Kidney capillary endothelial cell (primary cell): ENCODE data around the gene RASGEF1C.

Experiments
- DNase-seq: peaks from one replicate; pipeline ENCODE4 v3.0.0-alpha.2; 2018; ENCODE audit warnings: low spot score

RASGEF1C gene

DNA sequence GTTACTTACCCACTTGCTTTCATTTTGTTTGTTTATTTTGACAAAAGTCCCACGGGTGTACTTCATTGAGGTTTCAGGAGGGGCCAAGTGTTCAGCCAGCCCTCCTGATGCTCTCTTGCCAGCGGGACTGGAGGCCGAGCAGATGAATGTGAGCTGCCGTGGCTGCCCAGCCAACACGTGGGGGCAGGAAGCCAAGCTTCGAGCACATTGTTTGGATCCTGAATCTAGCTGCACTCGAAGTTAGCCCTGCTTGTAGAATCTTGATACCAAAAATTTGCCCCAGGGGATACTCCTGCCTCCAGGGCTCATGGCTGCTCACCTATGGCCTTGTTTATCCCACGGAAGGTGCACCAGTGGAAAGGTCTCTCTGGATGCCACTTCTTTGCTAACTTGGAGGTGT lies 49.3 kb downstream of the RASGEF1C start:
- no peak for DNase-seq

DNA sequence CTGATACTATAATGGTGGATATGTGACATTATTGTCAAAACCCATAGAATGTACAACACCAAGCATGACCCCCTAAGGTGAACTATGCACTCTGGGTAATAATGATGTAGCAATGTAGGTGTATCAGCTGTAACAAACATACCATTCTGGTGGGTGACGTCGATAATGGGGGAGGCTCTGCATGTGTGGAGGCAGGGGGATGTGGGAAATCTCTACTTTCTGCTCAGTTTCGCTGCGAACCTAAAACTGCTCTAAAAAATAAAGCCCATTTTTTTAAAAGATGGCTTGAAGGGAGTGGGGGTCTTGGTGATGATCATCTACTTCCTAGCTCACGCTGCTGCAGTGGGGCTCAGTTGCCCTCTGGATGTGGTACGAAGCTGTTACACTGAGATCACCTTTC lies 51.1 kb downstream of the RASGEF1C start:
- no peak for DNase-seq

- no peak for DNase-seq
Measured at GRCh38 chr5:180156141-180156540, 52.9 kb downstream of the RASGEF1C start.

DNA sequence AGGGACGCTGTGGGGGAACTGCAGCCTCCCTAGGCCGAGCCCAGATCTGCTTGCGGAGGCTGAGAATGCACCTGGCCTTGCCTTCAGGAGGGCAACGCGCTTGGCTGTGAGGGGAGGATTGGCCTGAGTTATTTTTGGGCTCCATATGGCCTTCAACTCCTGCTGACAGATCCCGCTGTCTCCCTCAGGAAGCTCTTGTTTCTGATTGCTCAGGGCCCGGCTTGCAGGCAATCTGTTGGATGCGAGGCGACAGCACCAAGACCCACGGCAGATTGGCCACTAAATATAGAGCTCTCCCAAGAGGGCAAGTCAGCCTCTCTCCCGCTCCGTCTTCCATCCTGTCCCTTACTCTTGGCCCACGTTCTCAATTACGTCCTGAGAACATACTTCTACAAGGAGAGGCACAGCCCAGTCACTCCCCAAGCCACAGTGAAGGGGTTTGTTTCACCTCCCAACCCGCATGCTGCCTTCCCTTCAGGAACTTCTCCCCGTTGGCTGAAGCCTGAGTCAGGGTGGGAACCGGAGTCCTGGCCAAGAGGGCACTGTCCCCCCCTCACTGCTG lies 53.6 kb downstream of the RASGEF1C start:
- no peak for DNase-seq

GRCh38 chr5:180154821-180155364 lies 54.1 kb downstream of the RASGEF1C start:
- no peak for DNase-seq

- no peak for DNase-seq
Measured at GRCh38 chr5:180153991-180154390, 55.0 kb downstream of the RASGEF1C start.

GRCh38 chr5:180153099-180153498 lies 55.9 kb downstream of the RASGEF1C start:
- no peak for DNase-seq

DNA sequence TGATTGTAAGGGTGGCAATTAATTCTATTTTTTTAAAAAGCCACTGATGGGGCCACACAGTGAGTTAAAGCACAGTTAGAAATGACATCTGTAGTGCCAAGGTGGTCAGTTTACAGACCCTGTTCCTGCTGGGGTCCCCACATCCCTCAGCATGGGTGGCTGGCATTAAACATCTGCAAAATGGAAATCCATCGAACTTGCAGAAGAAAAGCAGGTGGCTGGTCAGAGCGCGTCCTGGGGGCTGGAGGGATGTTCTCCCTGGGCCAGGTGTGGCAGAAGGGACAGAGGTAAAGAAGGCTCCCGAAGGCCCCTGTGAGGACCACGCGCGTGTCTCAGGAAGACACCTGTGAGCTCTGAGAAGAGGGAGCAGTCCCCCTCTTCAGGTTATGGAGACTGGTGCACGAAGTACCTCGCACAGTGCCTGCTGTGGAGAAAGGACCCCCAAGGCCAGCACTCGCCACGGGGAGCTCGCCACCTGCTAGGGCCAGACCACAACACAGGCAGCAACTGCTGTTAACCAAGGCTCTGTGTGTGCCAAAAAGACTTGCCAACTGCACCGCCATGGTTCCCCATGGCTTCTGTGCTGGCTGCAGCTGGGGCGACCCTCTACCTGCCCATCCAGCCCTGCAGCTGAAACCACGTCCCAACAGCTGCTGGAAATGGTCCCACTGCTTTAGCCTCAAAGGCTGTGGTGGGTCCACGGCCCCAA lies 65.2 kb downstream of the RASGEF1C start:
- DNase-seq: no peak

DNA sequence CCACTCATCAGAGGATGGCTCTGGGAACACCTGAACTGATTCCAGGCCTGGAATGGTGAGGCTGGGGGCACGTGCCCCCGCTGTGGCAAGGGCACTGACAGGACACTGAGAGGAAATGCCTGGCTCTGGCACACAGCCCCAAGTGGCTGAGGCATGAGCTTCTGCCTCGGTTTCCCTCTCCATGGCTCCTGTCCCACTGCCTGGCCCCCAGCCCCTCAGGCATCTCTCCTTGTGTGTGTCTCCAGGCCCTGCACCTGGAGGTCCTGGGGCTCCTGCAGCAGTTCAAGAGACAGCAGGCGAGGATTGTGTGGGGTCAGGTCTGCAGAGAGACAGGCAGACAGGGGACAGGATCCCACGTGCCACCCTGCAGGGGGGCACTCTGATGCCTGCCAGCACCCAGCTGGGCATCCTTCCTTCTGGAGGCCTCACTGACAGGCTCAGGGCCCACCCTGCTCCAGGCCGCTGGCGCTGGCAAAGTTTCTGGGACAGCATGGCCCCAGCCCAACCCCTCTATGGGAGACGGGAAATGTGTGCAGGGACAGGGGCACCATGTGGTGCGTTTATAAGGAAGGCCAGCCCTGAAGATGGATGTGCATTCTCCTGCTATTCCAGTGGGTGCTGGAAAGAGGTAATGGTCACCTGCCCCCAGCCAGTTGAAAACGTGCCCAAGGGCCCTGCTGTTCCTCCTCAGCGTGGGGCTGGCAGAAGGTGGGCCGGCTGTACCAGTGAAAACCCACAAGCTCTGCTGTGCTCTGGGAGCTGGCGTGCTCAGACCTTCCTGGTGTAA lies 66.0 kb downstream of the RASGEF1C start:
- no peak for DNase-seq

GRCh38 chr5:180142021-180142765 lies 66.8 kb downstream of the RASGEF1C start:
- no peak for DNase-seq

DNA sequence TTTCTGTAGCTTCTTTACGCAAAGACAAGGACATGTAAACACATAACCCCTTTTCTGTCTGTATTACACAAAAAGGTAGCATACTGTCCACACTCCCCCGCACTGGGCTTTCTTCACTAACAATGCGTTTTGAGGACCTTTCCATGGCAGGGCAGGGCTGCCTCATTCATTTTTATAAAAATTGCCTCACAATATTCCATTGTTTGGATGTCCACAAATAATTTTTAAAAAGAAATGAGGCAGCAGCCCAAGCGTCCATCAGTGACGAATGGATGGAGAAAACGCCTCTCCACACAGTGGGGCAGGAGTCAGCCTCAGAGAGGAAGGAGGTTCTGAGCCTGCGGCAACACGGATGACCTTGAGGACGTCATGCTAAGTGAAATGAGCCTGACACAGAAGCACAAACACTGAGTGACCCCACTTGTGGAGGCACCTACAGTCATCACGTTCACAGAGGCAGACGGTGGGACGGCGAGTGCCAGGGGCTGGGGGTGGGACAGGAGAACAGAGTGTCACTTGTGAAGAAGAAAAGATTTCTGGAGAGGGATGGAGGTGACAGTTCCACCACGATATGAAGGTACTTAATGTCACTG lies 67.8 kb downstream of the RASGEF1C start:
- no peak for DNase-seq

DNA sequence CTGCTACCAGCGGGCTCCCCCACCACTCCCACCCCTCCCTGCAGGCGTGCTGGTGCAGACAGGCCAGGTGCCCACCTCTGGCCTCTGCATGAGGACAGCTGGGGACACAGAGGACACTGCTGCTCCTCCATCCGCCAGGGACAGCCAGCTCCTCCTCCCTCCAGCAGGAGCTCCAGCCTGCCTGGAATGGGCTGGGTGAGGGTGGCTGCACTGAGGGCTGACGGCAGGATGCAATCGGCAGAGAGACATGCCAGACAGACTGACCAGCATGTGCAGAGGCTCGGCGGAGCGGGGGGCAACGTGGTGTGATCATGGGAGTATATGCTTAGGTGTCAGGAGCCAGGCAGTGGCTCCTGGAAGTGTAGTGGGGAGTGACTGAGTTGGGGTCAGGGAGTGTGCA lies 68.4 kb downstream of the RASGEF1C start:
- no peak for DNase-seq

- DNase-seq: no peak
Measured at GRCh38 chr5:180140079-180140554, 68.9 kb downstream of the RASGEF1C start.

- DNase-seq: no peak
Measured at GRCh38 chr5:180139731-180140055, 69.3 kb downstream of the RASGEF1C start.

GRCh38 chr5:180138976-180139730 lies 69.9 kb downstream of the RASGEF1C start:
- DNase-seq: no peak

- no peak for DNase-seq
Measured at GRCh38 chr5:180138214-180138975, 70.6 kb downstream of the RASGEF1C start.

GRCh38 chr5:180137401-180138213 lies 71.4 kb downstream of the RASGEF1C start:
- no peak for DNase-seq

DNA sequence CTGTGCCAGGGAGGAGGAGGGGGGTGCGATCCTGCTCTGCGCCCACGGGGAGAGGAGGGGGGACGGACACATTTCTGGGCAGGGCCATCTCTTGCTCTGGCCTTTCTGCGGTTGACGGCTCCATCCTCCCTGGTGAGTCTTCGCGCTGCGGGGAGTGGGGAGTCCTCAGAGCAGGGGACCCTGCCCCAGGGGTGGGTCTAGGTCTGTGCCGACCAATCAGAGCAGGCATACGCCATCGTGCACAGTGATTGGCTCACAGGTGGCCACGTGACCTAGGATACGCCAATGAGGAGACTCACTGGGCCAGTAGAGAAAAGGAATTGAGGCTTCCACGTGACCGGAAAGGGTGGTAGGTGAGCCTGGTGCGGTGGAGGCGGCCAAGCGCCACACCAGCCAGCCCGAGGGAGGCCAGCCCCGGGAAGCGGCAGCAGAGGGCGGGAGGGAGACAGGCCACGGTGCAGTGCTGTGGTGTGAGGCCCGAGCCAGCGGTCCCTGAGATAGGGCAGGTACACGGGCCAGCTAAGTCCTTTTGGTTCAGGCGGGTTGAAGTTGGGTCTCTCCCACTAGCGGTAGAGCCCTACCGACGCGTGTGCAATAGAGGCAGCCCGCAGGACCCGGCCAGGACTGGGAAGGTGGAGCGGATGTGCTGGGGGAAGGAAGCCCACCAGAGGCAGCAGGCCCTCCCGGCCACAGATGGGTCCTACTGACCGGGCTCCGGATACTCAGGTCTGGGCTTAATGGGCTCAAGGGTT lies 72.2 kb downstream of the RASGEF1C start:
- no peak for DNase-seq
